HepG2 (cell line): ENCODE results near the gene SRI. TPM values are rescaled to one million over a fixed set of nuclear protein-coding genes. Genes with fewer than 3 reads are reported as not detected.

ENCODE experiments used
- ATAC-seq: fragments of 200-7000 bp; cut with Tn5 transposase; 3 replicates; pipeline ENCODE4 v1.9.1; 2020; ENCODE audit warnings: mild to moderate bottlenecking, moderate library complexity
- BruUV-seq: library from RNA; stranded (reverse); fragments of 400-500 nt; replicated peaks from 2 replicates; lab custom pipeline; 2021; lab: Mats Ljungman, UMichigan
- CTCF ChIA-PET: fragments of 300-600 bp; formaldehyde crosslinking; extraction: SDS; loops from one replicate; lab custom pipeline; 2021; ENCODE audit warnings: low total read pairs, inconsistent platforms, low intra/inter-chr PET ratio; lab: Yijun Ruan, JAX
- POLR2A ChIA-PET: fragments of 350-600 bp; sonication (Branson Sonifier 250); formaldehyde crosslinking; loops from one replicate; lab custom pipeline; 2020; ENCODE audit warnings: antibody characterized with exemption, inconsistent platforms; lab: Yijun Ruan, JAX
- DNase-seq: peaks from one replicate; pipeline ENCODE4 v3.0.0-alpha.2; 2015; ENCODE audit warnings: low spot score
- FAIRE-seq: peaks from 3 replicates; lab custom pipeline; 2011; peaks lifted over from hg19 to GRCh38; lab: Jason Lieb, UNC
- H2AFZ ChIP-seq: one replicate; pipeline ENCODE4 v1.6.1; 2011; ENCODE audit warnings: low read length, inconsistent platforms
- H3K27ac ChIP-seq: fragments of 300-600 bp; 3 replicates; pipeline ENCODE4 v1.8.0; 2011; ENCODE audit warnings: mixed run types, mild to moderate bottlenecking, mixed read lengths, low read length, inconsistent platforms; ENCODE audit not compliant: insufficient read depth; ENCODE audit errors: extremely low read length
- H3K27me3 ChIP-seq, 2 experiments: fragments of 200-600 bp in 1 of 2; 2 replicates in 1 of 2; 3 replicates in 1 of 2; pipeline versions ENCODE4 v1.6.0 to v1.8.0; 2011; ENCODE audit warnings: low read length in 2 of 2, mild to moderate bottlenecking in 2 of 2, moderate library complexity in 2 of 2, inconsistent platforms in 1 of 2; ENCODE audit not compliant: insufficient read depth in 2 of 2, control insufficient read depth in 1 of 2
- H3K36me3 ChIP-seq, 2 experiments: fragments of 200-600 bp in 1 of 2; replicated peaks in 1 of 2; 2 replicates in 1 of 2; 3 replicates in 1 of 2; pipeline versions ENCODE4 v1.5.1 to v1.8.0; 2011; ENCODE audit warnings: low read length in 2 of 2, inconsistent platforms in 1 of 2; ENCODE audit not compliant: insufficient read depth in 2 of 2, control insufficient read depth in 1 of 2
- H3K4me1 ChIP-seq: 2 replicates; pipeline ENCODE4 v1.5.1; 2012; ENCODE audit warnings: low read length, inconsistent platforms; ENCODE audit not compliant: insufficient read depth
- H3K4me2 ChIP-seq: 2 replicates; pipeline ENCODE4 v1.6.0; 2011; ENCODE audit warnings: low read depth, low read length, inconsistent platforms
- H3K4me3 ChIP-seq, 3 experiments: fragments of 200-600 bp in 1 of 3; sonication (generic), shearing (Covaris generic) in 1 of 3; replicated peaks in 1 of 3; 2 replicates each; pipeline ENCODE4 v1.5.1; 2011 to 2016; ENCODE audit warnings: low read length in 3 of 3, inconsistent platforms in 2 of 3, low read depth in 2 of 3, mild to moderate bottlenecking in 2 of 3, control low read depth in 1 of 3, mixed read lengths in 1 of 3; ENCODE audit not compliant: insufficient read depth in 1 of 3
- H3K79me2 ChIP-seq: one replicate; pipeline ENCODE4 v1.6.1; 2011; ENCODE audit warnings: low read length, inconsistent platforms; ENCODE audit not compliant: insufficient read depth
- H3K9ac ChIP-seq: 2 replicates; pipeline ENCODE4 v1.6.0; 2011; ENCODE audit warnings: mild to moderate bottlenecking, low read depth, low read length, inconsistent platforms; ENCODE audit not compliant: insufficient read depth
- H3K9me3 ChIP-seq: 2 replicates; pipeline ENCODE4 v1.5.1; 2012; ENCODE audit warnings: mild to moderate bottlenecking, low read length
- H4K20me1 ChIP-seq: 2 replicates; pipeline ENCODE4 v1.6.0; 2011; ENCODE audit warnings: inconsistent platforms, mild to moderate bottlenecking, low read length, moderate library complexity; ENCODE audit not compliant: insufficient read depth
- AGO2 ChIP-seq: fragments of 200-400 bp; formaldehyde crosslinking; optimal IDR thresholded peaks from 2 replicates; pipeline ENCODE3; 2017; ENCODE audit warnings: mild to moderate bottlenecking, low read depth, low read length, moderate library complexity
- BRD4 ChIP-seq: sonication (generic); formaldehyde crosslinking; IDR thresholded peaks from 2 replicates; pipeline ENCODE4 v1.4.0; 2020; ENCODE audit warnings: missing genetic modification reagents
- CENPT ChIP-seq: sonication (generic); formaldehyde crosslinking; IDR thresholded peaks from 2 replicates; pipeline ENCODE4 v1.8.0; 2022; ENCODE audit warnings: low read depth, mild to moderate bottlenecking, moderate library complexity, missing genetic modification reagents
- HBP1 ChIP-seq: IDR thresholded peaks from 2 replicates; pipeline ENCODE4 v1.6.1; 2016; ENCODE audit warnings: low read depth, control low read depth
- HOXA5 ChIP-seq: sonication (generic); formaldehyde crosslinking; IDR thresholded peaks from 2 replicates; pipeline ENCODE4 v1.4.0; 2020; ENCODE audit warnings: missing genetic modification reagents
- NFIB ChIP-seq: sonication (generic); formaldehyde crosslinking; IDR thresholded peaks from 2 replicates; pipeline ENCODE4 v1.9.0; 2021; ENCODE audit warnings: missing genetic modification reagents, mild to moderate bottlenecking, borderline replicate concordance
- ONECUT2 ChIP-seq: sonication (generic); formaldehyde crosslinking; IDR thresholded peaks from 2 replicates; pipeline ENCODE4 v1.4.0; 2020; ENCODE audit warnings: missing genetic modification reagents
- PAXIP1 ChIP-seq: sonication (generic); formaldehyde crosslinking; conservative IDR thresholded peaks from 2 replicates; pipeline ENCODE4 v1.4.0; 2020; ENCODE audit warnings: mild to moderate bottlenecking, missing genetic modification reagents, moderate library complexity
- REL ChIP-seq: sonication (generic); formaldehyde crosslinking; conservative IDR thresholded peaks from 2 replicates; pipeline ENCODE4 v1.8.0; 2022; ENCODE audit warnings: mild to moderate bottlenecking, missing genetic modification reagents, moderate library complexity
- TAF1 ChIP-seq: sonication (generic); formaldehyde crosslinking; IDR thresholded peaks from 2 replicates; pipeline ENCODE4 v1.4.0; 2020; ENCODE audit warnings: missing genetic modification reagents
- ZKSCAN5 ChIP-seq: sonication (generic); formaldehyde crosslinking; IDR thresholded peaks from 2 replicates; pipeline ENCODE4 v1.5.1; 2020; ENCODE audit warnings: mild to moderate bottlenecking, missing genetic modification reagents
- ZMYM3 ChIP-seq: sonication (generic); formaldehyde crosslinking; IDR thresholded peaks from 2 replicates; pipeline ENCODE4 v1.5.1; 2020; ENCODE audit warnings: mild to moderate bottlenecking, missing genetic modification reagents
- ZNF337 ChIP-seq: sonication (generic); formaldehyde crosslinking; IDR thresholded peaks from 2 replicates; pipeline ENCODE4 v1.5.1; 2020; ENCODE audit warnings: missing genetic modification reagents, low read depth, mild to moderate bottlenecking, borderline replicate concordance
- WGBS: methylation state at CpG from one replicate; pipeline ENCODE4 v1.1.6; 2017; ENCODE audit warnings: low lambda C conversion rate; 5-methylcytosine and 5-hydroxymethylcytosine counted together
- in situ Hi-C: cut with HindIII; loops from 2 replicates; pipeline ENCODE4 v1.10.0; 2017; ENCODE audit warnings: low pct_unique_long_range_greater_than_20kb; ENCODE audit not compliant: extremely low pct_ligation_motif_present
- intact Hi-C: fragments of 100-400 bp; cut with micrococcal nuclease; formaldehyde crosslinking; loops from one replicate; pipeline ENCODE4 v1.10.0; 2022; ENCODE audit not compliant: unreplicated experiment
- polyA plus RNA-seq, 8 experiments: library from polyadenylated mRNA; depleted of rRNA in 3 of 8; stranded (reverse) in 7 of 8; unstranded in 1 of 8; fragments of >200 nt; fragmentation: Illumina TruSeq in 4 of 8; extraction: Trizol in 4 of 8; gene quantifications; 2 replicates each; pipeline versions ENCODE4 v1.2.1 to v1.2.3, GENCODE V29; 2011 to 2016; ENCODE audit warnings: low read depth in 4 of 8, missing spikeins in 1 of 8, mixed read lengths in 1 of 8; ENCODE audit not compliant: insufficient read depth in 1 of 8
- total RNA-seq, 5 experiments: library from RNA; depleted of rRNA; stranded (reverse); fragments of >200 nt; fragmentation: Illumina TruSeq; extraction: Trizol; gene quantifications; 2 replicates each; pipeline ENCODE4 v1.2.3, GENCODE V29; 2016; ENCODE audit warnings: low read depth in 1 of 5
- TF ChIP-seq, protein P1 (sequence below): IDR thresholded peaks from 2 replicates; pipeline ENCODE4 v1.6.1; 2016; ENCODE audit warnings: low read depth

The SRI gene
- total and polyA plus RNA-seq, 2 of the 13 experiments (the other 11 are each of a cell fraction or from before 2014, with no cell fraction given) = 0.33 TPM; not detected in 1

DNA sequence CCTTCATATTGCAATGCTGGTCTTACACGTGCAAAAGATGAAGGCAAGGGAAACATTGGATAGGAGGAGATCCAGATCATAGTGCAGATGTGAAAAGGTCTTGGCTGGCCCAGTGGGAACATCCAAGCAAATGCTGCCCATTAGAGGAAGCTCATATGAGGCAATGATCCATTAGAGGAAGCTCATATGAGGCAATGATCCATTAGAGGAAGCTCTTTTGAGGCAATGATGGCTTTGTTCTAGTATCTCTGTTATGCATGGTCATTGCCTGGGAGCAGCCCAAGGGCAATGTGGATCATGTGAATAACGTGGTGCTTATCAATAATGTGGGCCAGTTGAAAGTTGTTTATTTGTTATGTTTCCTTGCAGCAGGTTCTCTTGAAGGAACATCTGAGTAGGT is 49.0 kb upstream of the SRI start:
- in situ Hi-C loops (no loop called here), intact Hi-C loops (no loop called here)
- H3K4me1 ChIP-seq = no peaks in the 10 kb centered on the region
- DNase-seq = no peak
- H3K27me3 ChIP-seq = no peaks in the 10 kb centered on the region
- no peaks in the 10 kb centered on the region for H3K79me2 ChIP-seq
- H3K27ac ChIP-seq = no peak overlapping the region
- FAIRE-seq = no peak
- H3K4me3 ChIP-seq = no peak overlapping the region
- no peaks in the 10 kb centered on the region for H4K20me1 ChIP-seq
- H3K9ac ChIP-seq = no peak overlapping the region
- no peaks in the 10 kb centered on the region for H3K36me3 ChIP-seq
- no peak for TF ChIP-seq AGO2
- no peak for TF ChIP-seq REL (CRISPR knock-in tag)
- TF ChIP-seq NFIB (CRISPR knock-in tag) = no peak
- no TSS peak for BruUV-seq
- WGBS = 0% methylated on average over 2 of the region's 2 CpGs
- ChIA-PET CTCF (no interaction called here), POLR2A (no interaction called here)
- no peaks in the 10 kb centered on the region for H3K9me3 ChIP-seq
- no peak for ATAC-seq
- no peak overlapping the region for H2AFZ ChIP-seq
- no peak overlapping the region for H3K4me2 ChIP-seq

DNA sequence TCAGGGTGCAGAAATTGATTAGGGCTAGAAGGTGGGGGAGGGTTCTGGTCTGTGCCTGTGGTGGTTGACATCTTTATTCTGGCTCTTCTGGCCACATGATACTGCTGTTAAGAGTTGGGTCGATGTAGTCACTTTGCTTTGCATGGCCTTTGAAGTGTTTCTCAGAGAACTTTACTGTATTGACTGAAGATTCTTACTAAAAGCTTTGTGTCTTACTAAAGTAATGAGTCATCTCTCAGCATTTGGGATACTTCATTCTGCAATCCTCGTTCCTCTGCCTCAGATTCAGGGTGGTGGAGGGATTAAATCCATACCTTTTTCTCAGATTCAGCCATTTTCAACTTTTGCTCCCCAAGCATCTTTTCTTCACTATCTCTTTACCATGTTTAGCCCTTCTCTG is 48.2 kb upstream of the SRI start:
- ChIA-PET POLR2A (no interaction called here), CTCF (no interaction called here)
- no peak for ATAC-seq
- TF ChIP-seq ONECUT2 = no peak
- no peak for TF ChIP-seq HOXA5 (CRISPR knock-in tag)
- TF ChIP-seq, protein P1, sequence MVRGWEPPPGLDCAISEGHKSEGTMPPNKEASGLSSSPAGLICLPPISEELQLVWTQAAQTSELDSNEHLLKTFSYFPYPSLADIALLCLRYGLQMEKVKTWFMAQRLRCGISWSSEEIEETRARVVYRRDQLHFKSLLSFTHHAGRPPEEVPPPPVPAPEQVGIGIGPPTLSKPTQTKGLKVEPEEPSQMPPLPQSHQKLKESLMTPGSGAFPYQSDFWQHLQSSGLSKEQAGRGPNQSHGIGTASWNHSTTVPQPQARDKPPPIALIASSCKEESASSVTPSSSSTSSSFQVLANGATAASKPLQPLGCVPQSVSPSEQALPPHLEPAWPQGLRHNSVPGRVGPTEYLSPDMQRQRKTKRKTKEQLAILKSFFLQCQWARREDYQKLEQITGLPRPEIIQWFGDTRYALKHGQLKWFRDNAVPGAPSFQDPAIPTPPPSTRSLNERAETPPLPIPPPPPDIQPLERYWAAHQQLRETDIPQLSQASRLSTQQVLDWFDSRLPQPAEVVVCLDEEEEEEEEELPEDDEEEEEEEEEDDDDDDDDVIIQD = no peak
- no peak for TF ChIP-seq ZKSCAN5 (CRISPR knock-in tag)
- TF ChIP-seq PAXIP1 (CRISPR knock-in tag) = no peak
- no peak for TF ChIP-seq BRD4 (CRISPR knock-in tag)
- TF ChIP-seq ZMYM3 (CRISPR knock-in tag) = no peak
- TF ChIP-seq TAF1 = no peak
- no peak for TF ChIP-seq CENPT (CRISPR knock-in tag)
- no peak for TF ChIP-seq HBP1
- TF ChIP-seq ZNF337 (CRISPR knock-in tag) = no peak

More for the DNA sequence above, 48.2 kb upstream of the SRI start:
- H3K9ac ChIP-seq = no peak overlapping the region
- no peaks in the 10 kb centered on the region for H3K27me3 ChIP-seq
- DNase-seq = no peak
- H3K79me2 ChIP-seq = no peaks in the 10 kb centered on the region
- peaks cover under 1% of the 10 kb centered on the region; the same call in 1 of the 2 replicates for H3K4me1 ChIP-seq
- no peak overlapping the region for H3K4me2 ChIP-seq
- H4K20me1 ChIP-seq = no peaks in the 10 kb centered on the region
- H3K27ac ChIP-seq = no peak overlapping the region
- FAIRE-seq = no peak
- WGBS = 0% methylated on average over 2 of the region's 2 CpGs
- H3K4me3 ChIP-seq = no peak overlapping the region
- H3K36me3 ChIP-seq = no peaks in the 10 kb centered on the region
- H3K9me3 ChIP-seq = no peaks in the 10 kb centered on the region
- intact Hi-C loops = no loop called here
- in situ Hi-C loops = no loop called here
- no TSS peak for BruUV-seq
- no peak overlapping the region for H2AFZ ChIP-seq
